ENCODE measurements around the gene MCF2L.

MCF2L gene

GRCh38 chr13:113116871-113117271 lies 147.9 kb downstream of the MCF2L start:
- no peak for DNase-seq

- DNase-seq, result no peak
These were observed 148.4 kb downstream of the MCF2L start for GRCh38 chr13:113117335-113117872.

GRCh38 chr13:113117911-113118260 lies 148.9 kb downstream of the MCF2L start:
- no peak for DNase-seq

- DNase-seq, result no peak
These were observed 149.4 kb downstream of the MCF2L start for GRCh38 chr13:113118261-113119021.

GRCh38 chr13:113119166-113119821 lies 150.3 kb downstream of the MCF2L start:
- DNase-seq, result peak; percentile 37

- DNase-seq, result no peak
These were observed 150.8 kb downstream of the MCF2L start for GRCh38 chr13:113119822-113120189.

GRCh38 chr13:113120300-113121182 lies 151.5 kb downstream of the MCF2L start:
- DNase-seq, result no peak

GRCh38 chr13:113121183-113121927 lies 152.3 kb downstream of the MCF2L start:
- no peak for DNase-seq

GRCh38 chr13:113121928-113122471 lies 153.0 kb downstream of the MCF2L start:
- DNase-seq, result no peak

- peak; percentile 73 for DNase-seq
These were observed 153.7 kb downstream of the MCF2L start, which contains the start of gene F10 for GRCh38 chr13:113122550-113123225. TSS of gene F10 (plus strand) at chr13:113122799. CDS start at chr13:113122856, 57 bp downstream.

GRCh38 chr13:113123226-113124201 lies 154.5 kb downstream of the MCF2L start:
- no peak for DNase-seq

GRCh38 chr13:113124211-113124970 lies 155.4 kb downstream of the MCF2L start:
- no peak for DNase-seq

- DNase-seq, result no peak
These were observed 156.7 kb downstream of the MCF2L start for GRCh38 chr13:113125506-113126264.

GRCh38 chr13:113126265-113127150 lies 157.5 kb downstream of the MCF2L start:
- DNase-seq, result no peak

- no peak for DNase-seq
These were observed 160.5 kb downstream of the MCF2L start for GRCh38 chr13:113129480-113129879.

- peak; percentile 36 for DNase-seq
These were observed 161.1 kb downstream of the MCF2L start for GRCh38 chr13:113129921-113130750.

Data from eye (tissue), 1 donor.